Skeletal muscle cell (primary cell): ENCODE results near the gene MAP7D2.

Source experiments
- DNase-seq: peaks from one replicate; pipeline ENCODE4 v3.0.0-alpha.2; 2010; ENCODE audit warnings: low read depth
- H3K4me3 ChIP-seq: 2 replicates; pipeline ENCODE4 v1.5.1; 2011; ENCODE audit warnings: low read depth, mild to moderate bottlenecking, control low read depth, low read length, moderate library complexity

The MAP7D2 gene

GRCh38 chrX:20118065-20118824 is 1.5 kb upstream of the MAP7D2 start:
- no peak for DNase-seq
- no peak overlapping the region for H3K4me3 ChIP-seq

- H3K4me3 ChIP-seq = peak overlapping the region; percentile 37
- no peak for DNase-seq
Measured at GRCh38 chrX:20116087-20116576, 575 bp downstream of the MAP7D2 start.

- DNase-seq = no peak
- H3K4me3 ChIP-seq = no peak overlapping the region
Measured at GRCh38 chrX:20112022-20112774, 4.5 kb downstream of the MAP7D2 start.

- no peak overlapping the region for H3K4me3 ChIP-seq
- DNase-seq = no peak
Measured at GRCh38 chrX:20111271-20111670, 5.4 kb downstream of the MAP7D2 start.

GRCh38 chrX:20101934-20102581 is 14.6 kb downstream of the MAP7D2 start:
- no peak overlapping the region for H3K4me3 ChIP-seq

GRCh38 chrX:20091499-20091898 is 25.2 kb downstream of the MAP7D2 start:
- DNase-seq = no peak
- H3K4me3 ChIP-seq = no peak overlapping the region

More at GRCh38 chrX:20101934-20102581, 14.6 kb downstream of the MAP7D2 start:
- no peak for DNase-seq

- DNase-seq = no peak
- no peak overlapping the region for H3K4me3 ChIP-seq
Measured at GRCh38 chrX:20089845-20090244, 26.9 kb downstream of the MAP7D2 start.

GRCh38 chrX:20080277-20080676 is 36.4 kb downstream of the MAP7D2 start:
- no peak overlapping the region for H3K4me3 ChIP-seq
- no peak for DNase-seq

- H3K4me3 ChIP-seq = no peak overlapping the region
- no peak for DNase-seq
Measured at GRCh38 chrX:20071511-20072079, 45.1 kb downstream of the MAP7D2 start.

GRCh38 chrX:20067709-20068561 is 48.8 kb downstream of the MAP7D2 start:
- peak; percentile 53 for DNase-seq
- H3K4me3 ChIP-seq = no peak overlapping the region

- H3K4me3 ChIP-seq = no peak overlapping the region
- no peak for DNase-seq
Measured at GRCh38 chrX:20066968-20067708, 49.6 kb downstream of the MAP7D2 start.

- no peak for DNase-seq
- no peak overlapping the region for H3K4me3 ChIP-seq
Measured at GRCh38 chrX:20063716-20064351, 52.9 kb downstream of the MAP7D2 start.

- DNase-seq = no peak
- no peak overlapping the region for H3K4me3 ChIP-seq
Measured at GRCh38 chrX:20063153-20063552, 53.6 kb downstream of the MAP7D2 start.

GRCh38 chrX:20061855-20062254 is 54.9 kb downstream of the MAP7D2 start:
- no peak overlapping the region for H3K4me3 ChIP-seq
- no peak for DNase-seq

- no peak overlapping the region for H3K4me3 ChIP-seq
- no peak for DNase-seq
Measured at GRCh38 chrX:20060961-20061748, 55.6 kb downstream of the MAP7D2 start.

GRCh38 chrX:20059467-20060128 is 57.1 kb downstream of the MAP7D2 start:
- no peak for DNase-seq
- H3K4me3 ChIP-seq = no peak overlapping the region

- no peak for DNase-seq
- H3K4me3 ChIP-seq = no peak overlapping the region
Measured at GRCh38 chrX:20057479-20057878, 59.2 kb downstream of the MAP7D2 start.
